BLaER1 (cell line): ENCODE data around the gene ZEB2.

Experiments used
- H3K27ac ChIP-seq: shearing (Covaris generic); formaldehyde crosslinking; 2 replicates; pipeline ENCODE4 v1.8.1; 2022
- H3K27me3 ChIP-seq: shearing (Covaris generic); formaldehyde crosslinking; 2 replicates; pipeline ENCODE4 v1.8.1; 2022
- H3K36me3 ChIP-seq: shearing (Covaris generic); formaldehyde crosslinking; 2 replicates; pipeline ENCODE4 v1.8.1; 2022
- H3K4me1 ChIP-seq: shearing (Covaris generic); formaldehyde crosslinking; 2 replicates; pipeline ENCODE4 v1.8.1; 2022
- H3K4me2 ChIP-seq: shearing (Covaris generic); formaldehyde crosslinking; 2 replicates; pipeline ENCODE4 v1.8.1; 2022
- H3K4me3 ChIP-seq: shearing (Covaris generic); formaldehyde crosslinking; 2 replicates; pipeline ENCODE4 v1.8.1; 2022
- H3K9ac ChIP-seq: shearing (Covaris generic); formaldehyde crosslinking; 2 replicates; pipeline ENCODE4 v1.8.1; 2022
- H3K9me3 ChIP-seq: shearing (Covaris generic); formaldehyde crosslinking; 2 replicates; pipeline ENCODE4 v1.8.1; 2022
- H4K20me1 ChIP-seq: shearing (Covaris generic); formaldehyde crosslinking; 2 replicates; pipeline ENCODE4 v1.8.1; 2022
- Cebpa-rat ChIP-seq: shearing (Covaris generic); IDR thresholded peaks from 2 replicates; pipeline ENCODE4 v1.8.1; 2022

Gene ZEB2

GRCh38 chr2:144475044-144475443, 44.9 kb downstream of the ZEB2 start:
- Histone ChIP-seq H4K20me1 (peaks cover 100% of the 10 kb centered on the region), H3K4me3 (no peak overlapping the region), H3K9me3 (no peaks in the 10 kb centered on the region), H3K27ac (no peak overlapping the region), H3K4me1 (peaks cover 83% of the 10 kb centered on the region), H3K27me3 (no peaks in the 10 kb centered on the region), H3K36me3 (peaks cover 89% of the 10 kb centered on the region), H3K9ac (no peak overlapping the region), H3K4me2 (peak overlapping the region; percentile 56; the same call in 1 of the 2 replicates)
- TF ChIP-seq Cebpa-rat, result no peak

DNA sequence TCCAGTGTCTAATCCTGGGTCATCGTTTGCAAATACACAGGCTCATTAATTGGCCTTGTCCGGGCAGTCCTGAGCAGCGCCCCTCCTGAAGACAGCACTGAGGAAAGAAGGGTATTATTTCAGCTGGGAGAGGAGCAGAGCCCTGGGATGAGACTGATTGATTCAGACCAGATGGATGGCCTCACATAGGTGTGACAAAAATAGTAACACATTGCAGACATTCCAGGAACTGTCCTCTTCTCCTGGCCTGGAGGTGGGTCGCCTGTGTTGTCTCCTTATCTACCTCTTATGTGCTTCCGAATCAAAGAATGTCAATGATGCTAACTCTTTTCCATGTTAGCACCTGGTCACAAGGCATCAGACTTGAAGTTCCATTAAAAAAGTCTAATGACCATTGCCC, 45.9 kb downstream of the ZEB2 start:
- no peak overlapping the region for H3K27ac ChIP-seq
- no peak overlapping the region for H3K4me3 ChIP-seq
- no peaks in the 10 kb centered on the region for H3K27me3 ChIP-seq
- no peak for TF ChIP-seq Cebpa-rat
- H3K4me2 ChIP-seq, result peak overlapping the region; percentile 56
- peaks cover 100% of the 10 kb centered on the region for H4K20me1 ChIP-seq
- H3K36me3 ChIP-seq, result peaks cover 91% of the 10 kb centered on the region
- H3K4me1 ChIP-seq, result peaks cover 74% of the 10 kb centered on the region
- no peaks in the 10 kb centered on the region for H3K9me3 ChIP-seq
- H3K9ac ChIP-seq, result no peak overlapping the region

GRCh38 chr2:144472911-144473310, 47.0 kb downstream of the ZEB2 start:
- no peaks in the 10 kb centered on the region for H3K9me3 ChIP-seq
- H3K4me2 ChIP-seq, result peak overlapping the region; percentile 56
- H3K27ac ChIP-seq, result peak overlapping the region; percentile 47
- H3K4me1 ChIP-seq, result peaks cover 64% of the 10 kb centered on the region
- peaks cover 100% of the 10 kb centered on the region for H4K20me1 ChIP-seq
- H3K9ac ChIP-seq, result no peak overlapping the region
- no peaks in the 10 kb centered on the region for H3K27me3 ChIP-seq
- H3K4me3 ChIP-seq, result no peak overlapping the region
- TF ChIP-seq Cebpa-rat, result no peak
- peaks cover 97% of the 10 kb centered on the region for H3K36me3 ChIP-seq

GRCh38 chr2:144472046-144472412, 47.9 kb downstream of the ZEB2 start:
- no peaks in the 10 kb centered on the region for H3K27me3 ChIP-seq
- H3K36me3 ChIP-seq, result peaks cover 97% of the 10 kb centered on the region
- H3K27ac ChIP-seq, result no peak overlapping the region
- H3K9ac ChIP-seq, result no peak overlapping the region
- H3K9me3 ChIP-seq, result no peaks in the 10 kb centered on the region
- H3K4me1 ChIP-seq, result peaks cover 60% of the 10 kb centered on the region
- H3K4me2 ChIP-seq, result no peak overlapping the region
- H4K20me1 ChIP-seq, result peaks cover 100% of the 10 kb centered on the region
- no peak overlapping the region for H3K4me3 ChIP-seq
- no peak for TF ChIP-seq Cebpa-rat

DNA sequence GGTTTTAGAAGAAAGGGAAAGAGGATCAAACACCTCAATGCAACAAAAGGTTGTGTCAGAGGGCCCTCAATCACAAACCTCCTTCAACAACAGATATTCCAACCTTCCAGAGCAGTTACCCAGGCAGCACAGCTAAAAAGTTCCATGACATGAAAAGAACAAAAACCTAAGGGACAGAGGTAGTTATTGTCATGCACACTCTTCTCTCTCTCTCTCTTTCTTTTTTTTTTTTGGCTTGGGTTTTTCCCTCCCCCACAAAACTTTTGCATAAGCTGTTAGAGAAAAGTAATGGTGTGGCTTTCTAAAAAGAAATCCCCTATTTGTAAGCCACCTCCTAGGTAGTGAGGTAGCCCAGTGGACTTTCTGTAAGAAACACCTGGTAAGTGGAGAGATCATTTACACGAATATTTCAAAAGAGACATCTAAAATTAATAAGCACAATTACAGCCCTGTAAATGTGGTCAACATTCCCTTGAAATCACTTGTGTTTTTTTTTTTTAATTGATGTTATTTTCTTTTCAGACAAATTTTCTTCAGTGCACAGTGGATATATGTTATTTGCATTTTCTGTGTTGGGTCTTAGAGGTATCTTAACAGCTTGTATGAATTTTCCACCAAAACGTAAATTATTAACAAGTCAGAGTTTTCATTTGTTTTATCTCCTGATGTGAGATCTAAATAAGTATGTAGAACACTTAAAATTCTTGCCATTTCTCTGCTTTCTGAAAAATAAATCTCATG, 48.4 kb downstream of the ZEB2 start:
- H4K20me1 ChIP-seq, result peaks cover 100% of the 10 kb centered on the region
- peaks cover 55% of the 10 kb centered on the region for H3K4me1 ChIP-seq
- no peak overlapping the region for H3K4me2 ChIP-seq

GRCh38 chr2:144470816-144471215, 49.1 kb downstream of the ZEB2 start:
- Histone ChIP-seq H3K9ac (no peak overlapping the region), H3K9me3 (no peaks in the 10 kb centered on the region), H3K4me3 (no peak overlapping the region), H3K4me1 (peaks cover 52% of the 10 kb centered on the region), H3K4me2 (no peak overlapping the region), H4K20me1 (peaks cover 100% of the 10 kb centered on the region), H3K36me3 (peaks cover 97% of the 10 kb centered on the region), H3K27me3 (no peaks in the 10 kb centered on the region), H3K27ac (no peak overlapping the region)
- no peak for TF ChIP-seq Cebpa-rat

More for the DNA sequence above, 48.4 kb downstream of the ZEB2 start:
- Histone ChIP-seq H3K27ac (no peak overlapping the region), H3K36me3 (peaks cover 97% of the 10 kb centered on the region), H3K4me3 (no peak overlapping the region), H3K9me3 (no peaks in the 10 kb centered on the region), H3K27me3 (no peaks in the 10 kb centered on the region), H3K9ac (no peak overlapping the region)
- TF ChIP-seq Cebpa-rat, result no peak

DNA sequence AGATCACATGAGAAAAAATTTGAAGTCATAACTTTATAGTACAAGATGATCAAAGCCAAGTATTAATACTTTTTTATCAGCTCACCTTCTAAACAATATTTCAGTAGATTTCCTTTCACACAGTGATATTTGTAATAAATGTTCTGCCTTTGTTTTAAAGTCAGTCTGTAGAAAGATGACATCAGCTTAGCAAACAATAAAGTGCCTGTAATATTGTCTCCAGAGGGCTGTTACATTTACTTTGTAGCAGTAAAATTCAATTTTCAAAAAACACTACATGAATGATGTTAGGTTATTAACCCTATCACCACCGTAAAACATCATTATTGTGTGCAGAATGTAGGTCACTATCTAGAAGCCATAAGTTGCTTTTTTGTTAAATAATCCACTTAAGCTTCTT, 49.6 kb downstream of the ZEB2 start:
- TF ChIP-seq Cebpa-rat, result no peak
- Histone ChIP-seq H3K9ac (no peak overlapping the region), H3K4me2 (no peak overlapping the region), H3K36me3 (peaks cover 98% of the 10 kb centered on the region), H3K4me1 (peaks cover 52% of the 10 kb centered on the region), H3K27me3 (no peaks in the 10 kb centered on the region), H3K9me3 (no peaks in the 10 kb centered on the region), H3K27ac (no peak overlapping the region), H3K4me3 (no peak overlapping the region), H4K20me1 (peaks cover 100% of the 10 kb centered on the region)

GRCh38 chr2:144469798-144470197, 50.1 kb downstream of the ZEB2 start:
- Histone ChIP-seq H3K4me2 (no peak overlapping the region), H3K27me3 (no peaks in the 10 kb centered on the region), H3K27ac (no peak overlapping the region), H3K36me3 (peaks cover 98% of the 10 kb centered on the region), H3K4me1 (peaks cover 48% of the 10 kb centered on the region), H4K20me1 (peaks cover 100% of the 10 kb centered on the region), H3K9ac (no peak overlapping the region), H3K4me3 (no peak overlapping the region), H3K9me3 (no peaks in the 10 kb centered on the region)
- no peak for TF ChIP-seq Cebpa-rat

GRCh38 chr2:144468823-144469595, 50.9 kb downstream of the ZEB2 start:
- Histone ChIP-seq H3K27ac (no peak overlapping the region), H3K4me2 (no peak overlapping the region), H4K20me1 (peaks cover 100% of the 10 kb centered on the region), H3K36me3 (peaks cover 98% of the 10 kb centered on the region), H3K9ac (no peak overlapping the region), H3K4me1 (peaks cover 42% of the 10 kb centered on the region), H3K4me3 (no peak overlapping the region), H3K27me3 (no peaks in the 10 kb centered on the region), H3K9me3 (no peaks in the 10 kb centered on the region)
- no peak for TF ChIP-seq Cebpa-rat

DNA sequence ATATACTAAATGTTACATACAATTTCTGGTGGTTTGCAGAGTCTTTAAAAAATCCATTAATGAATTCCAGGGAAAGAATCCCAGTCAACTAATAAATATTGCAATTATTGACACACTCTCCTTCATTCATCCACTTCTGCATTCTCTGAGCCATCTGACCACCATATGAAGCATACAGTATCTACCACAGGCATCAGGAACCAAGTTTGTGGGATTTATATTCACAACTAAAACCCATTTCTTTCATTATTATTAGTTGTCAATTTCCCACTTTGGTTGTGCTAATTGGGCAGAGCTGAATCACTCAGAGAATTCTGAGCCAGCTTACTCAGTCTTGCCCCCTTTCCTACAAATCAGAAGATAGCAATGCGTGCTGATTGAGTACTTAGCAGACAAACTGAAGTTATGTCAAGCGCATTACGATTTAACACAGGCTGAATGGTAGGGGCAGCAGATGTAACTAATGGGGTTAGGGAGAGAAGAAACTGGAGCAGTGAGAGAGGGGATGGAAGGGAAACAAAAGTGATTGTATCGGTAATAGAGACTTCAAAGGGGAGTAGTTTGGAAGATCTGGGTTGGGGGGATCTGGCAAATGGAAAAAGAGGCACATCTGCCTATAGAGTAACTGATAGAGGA, 52.3 kb downstream of the ZEB2 start:
- no peak overlapping the region for H3K4me3 ChIP-seq
- peaks cover 41% of the 10 kb centered on the region for H3K4me1 ChIP-seq
- no peaks in the 10 kb centered on the region for H3K27me3 ChIP-seq
- TF ChIP-seq Cebpa-rat, result no peak
- H4K20me1 ChIP-seq, result peaks cover 100% of the 10 kb centered on the region
- H3K36me3 ChIP-seq, result peaks cover 98% of the 10 kb centered on the region
- no peak overlapping the region for H3K27ac ChIP-seq
- H3K9ac ChIP-seq, result no peak overlapping the region
- H3K4me2 ChIP-seq, result no peak overlapping the region
- no peaks in the 10 kb centered on the region for H3K9me3 ChIP-seq
